ENCODE measurements around the gene PRDX6. TPM values are rescaled to one million over a fixed set of nuclear protein-coding genes. Genes with fewer than 3 reads are reported as not detected.
"Not testable (repeated sequence)": the region's sequence is repeated elsewhere in the genome, so short reads cannot be mapped to it uniquely, and the experiment has no call there.

Gene PRDX6
- total RNA-seq, 3 donors from 2014 or later: 250 to 691 (median 267) TPM

- H3K9me3 ChIP-seq: peaks cover 9 to 10% of the 10 kb centered on the region in 2 donors
- H3K36me3 ChIP-seq: no peaks in the 10 kb centered on the region
- no peaks in the 10 kb centered on the region for H3K27me3 ChIP-seq
- no peak overlapping the region for H3K27ac ChIP-seq
- TF ChIP-seq CTCF (IDR thresholded peaks at IDR 0.05) (no peak), POLR2A (IDR thresholded peaks at IDR 0.05) (no peak), POLR2AphosphoS5 (IDR thresholded peaks at IDR 0.05) (no peak)
- intact Hi-C loops (cut with DNase I; ENCODE audit: low total_unique reads): no loop called here
- no peak for DNase-seq (ENCODE audit: low spot score in 2 of 2)
- no peak overlapping the region for H3K4me3 ChIP-seq
- H3K4me1 ChIP-seq: no peaks in the 10 kb centered on the region
Measured at GRCh38 chr1:173469656-173470055, 7.5 kb upstream of the PRDX6 start.

GRCh38 chr1:173470608-173471007, 6.5 kb upstream of the PRDX6 start:
- intact Hi-C loops (cut with DNase I; ENCODE audit: low total_unique reads): no loop called here
- no peaks in the 10 kb centered on the region for H3K36me3 ChIP-seq
- TF ChIP-seq POLR2AphosphoS5 (IDR thresholded peaks at IDR 0.05) (no peak), CTCF (IDR thresholded peaks at IDR 0.05) (no peak), POLR2A (IDR thresholded peaks at IDR 0.05) (no peak)
- peaks cover 9 to 10% of the 10 kb centered on the region in 2 donors for H3K9me3 ChIP-seq
- H3K4me3 ChIP-seq: no peak overlapping the region
- no peaks in the 10 kb centered on the region for H3K27me3 ChIP-seq
- H3K4me1 ChIP-seq: peaks cover 0 to 2% of the 10 kb centered on the region in 2 donors
- H3K27ac ChIP-seq: no peak overlapping the region
- no peak for DNase-seq (ENCODE audit: low spot score in 2 of 2)

GRCh38 chr1:173473599-173474011, 3.5 kb upstream of the PRDX6 start:
- DNase-seq (ENCODE audit: low spot score in 2 of 2): no peak
- no peak overlapping the region for H3K4me3 ChIP-seq
- TF ChIP-seq CTCF (IDR thresholded peaks at IDR 0.05) (no peak), POLR2AphosphoS5 (IDR thresholded peaks at IDR 0.05) (no peak), POLR2A (IDR thresholded peaks at IDR 0.05) (no peak)
- H3K4me1 ChIP-seq: peaks cover 0 to 9% of the 10 kb centered on the region in 2 donors
- no peaks in the 10 kb centered on the region for H3K36me3 ChIP-seq
- H3K27ac ChIP-seq: no peak overlapping the region
- H3K9me3 ChIP-seq: peaks cover 9 to 10% of the 10 kb centered on the region in 2 donors
- intact Hi-C loops (cut with DNase I; ENCODE audit: low total_unique reads): no loop called here
- no peaks in the 10 kb centered on the region for H3K27me3 ChIP-seq

- intact Hi-C loops (cut with DNase I; ENCODE audit: low total_unique reads): no loop called here
- no peaks in the 10 kb centered on the region for H3K27me3 ChIP-seq
- peaks cover 0 to 13% of the 10 kb centered on the region in 2 donors for H3K4me1 ChIP-seq
- H3K4me3 ChIP-seq: no peak overlapping the region
- no peak overlapping the region for H3K27ac ChIP-seq
- no peak for DNase-seq (ENCODE audit: low spot score in 2 of 2)
- no peak for TF ChIP-seq POLR2AphosphoS5 (IDR thresholded peaks at IDR 0.05)
- TF ChIP-seq CTCF (IDR thresholded peaks at IDR 0.05): no peak
- no peak for TF ChIP-seq POLR2A (IDR thresholded peaks at IDR 0.05)
- H3K9me3 ChIP-seq: peaks cover 9 to 10% of the 10 kb centered on the region in 2 donors
- no peaks in the 10 kb centered on the region for H3K36me3 ChIP-seq
Measured at GRCh38 chr1:173474097-173474779, 2.9 kb upstream of the PRDX6 start.

GRCh38 chr1:173474780-173475421, 2.2 kb upstream of the PRDX6 start:
- Histone ChIP-seq H3K9me3 (peaks cover 9 to 10% of the 10 kb centered on the region in 2 donors), H3K4me1 (peaks cover 0 to 13% of the 10 kb centered on the region in 2 donors)
- intact Hi-C loops (cut with DNase I; ENCODE audit: low total_unique reads); H3K4me3 ChIP-seq; DNase-seq (ENCODE audit: low spot score in 2 of 2); H3K36me3 ChIP-seq; H3K27ac ChIP-seq; H3K27me3 ChIP-seq: not testable (repeated sequence)
